ENCODE measurements around the gene PLA2G2A.

GRCh38 chr1:19949016-19949415 lies 30.4 kb downstream of the PLA2G2A start:
- no peak for TF ChIP-seq CTCF (IDR thresholded peaks at IDR 0.05)
- TF ChIP-seq POLR2A (IDR thresholded peaks at IDR 0.05), result no peak
